Measurements from ENCODE around the gene INTS15.

DNA sequence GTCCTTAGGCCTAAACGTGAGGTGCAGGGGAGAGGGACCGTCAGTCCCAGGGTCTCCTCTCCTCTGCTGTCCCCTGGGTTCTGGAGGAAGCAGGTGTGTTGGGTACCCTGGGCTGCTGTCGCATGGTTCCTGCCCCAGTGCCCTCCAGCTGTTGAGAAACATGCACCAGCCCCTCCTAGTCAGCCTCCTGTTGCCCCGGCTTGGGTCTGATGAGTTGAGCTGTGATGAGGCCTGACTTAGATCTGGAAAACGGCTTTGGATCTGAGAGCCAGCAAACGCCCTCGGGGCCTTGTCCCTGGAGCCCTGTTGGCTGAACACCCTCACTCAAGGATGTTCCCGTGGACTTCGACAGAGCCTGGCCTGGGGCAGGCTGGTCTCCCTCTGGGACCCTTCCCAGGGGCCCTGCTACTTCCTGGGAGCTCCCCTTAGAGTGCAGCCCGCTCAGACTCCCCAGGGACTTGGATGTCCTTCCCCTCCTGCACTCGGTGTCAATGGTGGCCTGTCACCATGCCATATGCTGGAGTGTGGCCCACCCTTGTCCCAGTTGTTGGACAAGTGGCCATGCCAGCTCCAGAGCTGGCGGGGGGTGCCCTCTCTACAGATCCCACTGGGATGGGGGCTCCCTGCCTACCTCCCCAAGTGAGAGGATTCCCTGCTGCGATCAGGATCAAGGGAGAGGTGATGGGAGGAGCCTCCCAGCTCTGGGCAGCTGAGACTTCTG lies 59.6 kb downstream of the INTS15 start:
- TF ChIP-seq POLR2AphosphoS5 (IDR thresholded peaks at IDR 0.05; ENCODE audit: low read depth) (no peak), CTCF (conservative IDR thresholded peaks at IDR 0.05; ENCODE audit: low read depth in 2 of 2) (no peak), ETS1 (IDR thresholded peaks at IDR 0.05) (no peak), EZH2phosphoT487 (IDR thresholded peaks at IDR 0.05; ENCODE audit: unreplicated experiment) (no peak), JUNB (IDR thresholded peaks at IDR 0.05; ENCODE audit: unreplicated experiment) (no peak), EZH2 (IDR thresholded peaks at IDR 0.05; ENCODE audit: low read depth, unreplicated experiment) (no peak), REST (IDR thresholded peaks at IDR 0.05; ENCODE audit: unreplicated experiment) (no peak), NANOG (IDR thresholded peaks at IDR 0.05; ENCODE audit: borderline replicate concordance) (no peak), CREB1 (CRISPR knock-in tag; IDR thresholded peaks at IDR 0.05; ENCODE audit: low read depth) (no peak), STAT1 (IDR thresholded peaks at IDR 0.05; ENCODE audit: unreplicated experiment) (no peak)
- TF ChIP-seq, protein P1, sequence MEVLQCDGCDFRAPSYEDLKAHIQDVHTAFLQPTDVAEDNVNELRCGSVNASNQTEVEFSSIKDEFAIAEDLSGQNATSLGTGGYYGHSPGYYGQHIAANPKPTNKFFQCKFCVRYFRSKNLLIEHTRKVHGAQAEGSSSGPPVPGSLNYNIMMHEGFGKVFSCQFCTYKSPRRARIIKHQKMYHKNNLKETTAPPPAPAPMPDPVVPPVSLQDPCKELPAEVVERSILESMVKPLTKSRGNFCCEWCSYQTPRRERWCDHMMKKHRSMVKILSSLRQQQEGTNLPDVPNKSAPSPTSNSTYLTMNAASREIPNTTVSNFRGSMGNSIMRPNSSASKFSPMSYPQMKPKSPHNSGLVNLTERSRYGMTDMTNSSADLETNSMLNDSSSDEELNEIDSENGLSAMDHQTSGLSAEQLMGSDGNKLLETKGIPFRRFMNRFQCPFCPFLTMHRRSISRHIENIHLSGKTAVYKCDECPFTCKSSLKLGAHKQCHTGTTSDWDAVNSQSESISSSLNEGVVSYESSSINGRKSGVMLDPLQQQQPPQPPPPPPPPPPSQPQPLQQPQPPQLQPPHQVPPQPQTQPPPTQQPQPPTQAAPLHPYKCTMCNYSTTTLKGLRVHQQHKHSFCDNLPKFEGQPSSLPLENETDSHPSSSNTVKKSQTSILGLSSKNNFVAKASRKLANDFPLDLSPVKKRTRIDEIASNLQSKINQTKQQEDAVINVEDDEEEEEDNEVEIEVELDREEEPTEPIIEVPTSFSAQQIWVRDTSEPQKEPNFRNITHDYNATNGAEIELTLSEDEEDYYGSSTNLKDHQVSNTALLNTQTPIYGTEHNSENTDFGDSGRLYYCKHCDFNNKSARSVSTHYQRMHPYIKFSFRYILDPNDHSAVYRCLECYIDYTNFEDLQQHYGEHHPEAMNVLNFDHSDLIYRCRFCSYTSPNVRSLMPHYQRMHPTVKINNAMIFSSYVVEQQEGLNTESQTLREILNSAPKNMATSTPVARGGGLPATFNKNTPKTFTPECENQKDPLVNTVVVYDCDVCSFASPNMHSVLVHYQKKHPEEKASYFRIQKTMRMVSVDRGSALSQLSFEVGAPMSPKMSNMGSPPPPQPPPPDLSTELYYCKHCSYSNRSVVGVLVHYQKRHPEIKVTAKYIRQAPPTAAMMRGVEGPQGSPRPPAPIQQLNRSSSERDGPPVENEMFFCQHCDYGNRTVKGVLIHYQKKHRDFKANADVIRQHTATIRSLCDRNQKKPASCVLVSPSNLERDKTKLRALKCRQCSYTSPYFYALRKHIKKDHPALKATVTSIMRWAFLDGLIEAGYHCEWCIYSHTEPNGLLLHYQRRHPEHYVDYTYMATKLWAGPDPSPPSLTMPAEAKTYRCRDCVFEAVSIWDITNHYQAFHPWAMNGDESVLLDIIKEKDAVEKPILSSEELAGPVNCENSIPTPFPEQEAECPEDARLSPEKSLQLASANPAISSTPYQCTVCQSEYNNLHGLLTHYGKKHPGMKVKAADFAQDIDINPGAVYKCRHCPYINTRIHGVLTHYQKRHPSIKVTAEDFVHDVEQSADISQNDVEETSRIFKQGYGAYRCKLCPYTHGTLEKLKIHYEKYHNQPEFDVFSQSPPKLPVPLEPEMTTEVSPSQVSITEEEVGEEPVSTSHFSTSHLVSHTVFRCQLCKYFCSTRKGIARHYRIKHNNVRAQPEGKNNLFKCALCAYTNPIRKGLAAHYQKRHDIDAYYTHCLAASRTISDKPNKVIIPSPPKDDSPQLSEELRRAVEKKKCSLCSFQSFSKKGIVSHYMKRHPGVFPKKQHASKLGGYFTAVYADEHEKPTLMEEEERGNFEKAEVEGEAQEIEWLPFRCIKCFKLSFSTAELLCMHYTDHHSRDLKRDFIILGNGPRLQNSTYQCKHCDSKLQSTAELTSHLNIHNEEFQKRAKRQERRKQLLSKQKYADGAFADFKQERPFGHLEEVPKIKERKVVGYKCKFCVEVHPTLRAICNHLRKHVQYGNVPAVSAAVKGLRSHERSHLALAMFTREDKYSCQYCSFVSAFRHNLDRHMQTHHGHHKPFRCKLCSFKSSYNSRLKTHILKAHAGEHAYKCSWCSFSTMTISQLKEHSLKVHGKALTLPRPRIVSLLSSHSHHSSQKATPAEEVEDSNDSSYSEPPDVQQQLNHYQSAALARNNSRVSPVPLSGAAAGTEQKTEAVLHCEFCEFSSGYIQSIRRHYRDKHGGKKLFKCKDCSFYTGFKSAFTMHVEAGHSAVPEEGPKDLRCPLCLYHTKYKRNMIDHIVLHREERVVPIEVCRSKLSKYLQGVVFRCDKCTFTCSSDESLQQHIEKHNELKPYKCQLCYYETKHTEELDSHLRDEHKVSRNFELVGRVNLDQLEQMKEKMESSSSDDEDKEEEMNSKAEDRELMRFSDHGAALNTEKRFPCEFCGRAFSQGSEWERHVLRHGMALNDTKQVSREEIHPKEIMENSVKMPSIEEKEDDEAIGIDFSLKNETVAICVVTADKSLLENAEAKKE (CRISPR knock-in tag; IDR thresholded peaks at IDR 0.05), result no peak

Data from GM23338 (cell line).